D721Med (cell line): ENCODE results near the gene SYTL2.

Experiments used
- DNase-seq: peaks from one replicate; pipeline ENCODE4 v3.0.0; 2011; ENCODE audit warnings: low spot score; ENCODE audit not compliant: insufficient read length
- FAIRE-seq: peaks from 2 replicates; lab custom pipeline; 2011; peaks lifted over from hg19 to GRCh38; lab: Jason Lieb, UNC
- CTCF ChIP-seq: IDR thresholded peaks from 2 replicates; pipeline ENCODE4 v1.5.1; 2012; ENCODE audit warnings: mild to moderate bottlenecking, control low read depth; ENCODE audit not compliant: insufficient read depth; ENCODE audit errors: missing control alignments

The SYTL2 gene

DNA sequence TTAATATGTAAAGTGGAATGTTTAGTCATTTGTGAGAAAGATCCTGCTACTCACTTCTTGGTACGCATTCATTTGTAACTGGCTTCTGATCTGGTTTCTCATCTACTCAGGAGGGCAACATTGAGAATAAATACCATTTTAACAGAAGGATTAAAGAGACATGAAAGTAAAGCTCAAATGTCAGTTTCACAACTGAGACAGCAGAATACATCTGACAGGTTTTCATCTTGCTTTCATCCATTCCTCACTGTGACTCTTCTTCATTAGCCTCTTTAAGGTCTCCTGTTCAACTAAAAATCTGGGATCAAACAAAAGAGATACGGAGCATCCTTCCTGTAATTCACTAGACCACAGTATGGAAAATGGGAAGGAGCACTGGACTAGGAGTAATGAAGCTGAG lies 93.5 kb downstream of the SYTL2 start:
- FAIRE-seq: no peak

DNA sequence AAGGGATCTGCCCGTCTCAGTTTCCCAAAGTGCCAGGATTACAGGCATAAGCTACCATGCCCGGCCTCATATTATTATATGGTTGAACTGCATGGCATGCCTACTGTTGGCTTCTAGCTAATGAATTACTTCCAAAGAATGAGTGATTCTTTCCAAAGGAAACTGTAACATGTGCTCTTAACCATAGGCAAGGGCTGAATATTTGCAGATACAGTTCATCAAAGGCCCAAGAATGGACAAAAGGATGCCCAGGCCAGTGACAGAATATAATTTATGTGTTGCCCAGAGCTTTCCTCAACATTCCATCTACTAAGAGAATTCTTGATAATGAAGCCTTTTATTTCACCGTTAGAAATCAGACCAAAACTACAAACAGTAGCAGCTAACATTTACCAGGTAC lies 98.0 kb downstream of the SYTL2 start:
- TF ChIP-seq CTCF: no peak
- FAIRE-seq (no peak), DNase-seq (no peak)

More for the DNA sequence above, 93.5 kb downstream of the SYTL2 start:
- no peak for TF ChIP-seq CTCF
- DNase-seq: no peak

DNA sequence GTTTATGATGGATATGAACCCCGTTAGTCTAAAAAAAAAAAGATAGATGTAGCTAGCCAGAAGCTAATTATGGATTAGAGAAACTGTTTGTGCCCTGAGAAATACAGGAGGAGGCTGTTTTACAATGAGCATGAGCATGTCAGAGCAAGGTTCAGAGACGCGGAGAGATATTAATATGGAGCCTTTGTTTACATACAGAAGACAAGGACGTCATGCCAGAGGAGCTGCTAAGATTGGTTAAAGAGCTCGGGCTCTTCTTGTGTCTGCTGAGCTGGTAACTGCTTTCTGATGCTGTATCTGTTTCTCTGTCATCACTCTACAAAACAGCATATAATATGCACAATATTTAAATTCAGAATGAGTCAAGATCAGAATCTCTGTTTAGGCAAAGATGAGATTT lies 100.0 kb downstream of the SYTL2 start:
- no peak for FAIRE-seq
- no peak for TF ChIP-seq CTCF
- no peak for DNase-seq

DNA sequence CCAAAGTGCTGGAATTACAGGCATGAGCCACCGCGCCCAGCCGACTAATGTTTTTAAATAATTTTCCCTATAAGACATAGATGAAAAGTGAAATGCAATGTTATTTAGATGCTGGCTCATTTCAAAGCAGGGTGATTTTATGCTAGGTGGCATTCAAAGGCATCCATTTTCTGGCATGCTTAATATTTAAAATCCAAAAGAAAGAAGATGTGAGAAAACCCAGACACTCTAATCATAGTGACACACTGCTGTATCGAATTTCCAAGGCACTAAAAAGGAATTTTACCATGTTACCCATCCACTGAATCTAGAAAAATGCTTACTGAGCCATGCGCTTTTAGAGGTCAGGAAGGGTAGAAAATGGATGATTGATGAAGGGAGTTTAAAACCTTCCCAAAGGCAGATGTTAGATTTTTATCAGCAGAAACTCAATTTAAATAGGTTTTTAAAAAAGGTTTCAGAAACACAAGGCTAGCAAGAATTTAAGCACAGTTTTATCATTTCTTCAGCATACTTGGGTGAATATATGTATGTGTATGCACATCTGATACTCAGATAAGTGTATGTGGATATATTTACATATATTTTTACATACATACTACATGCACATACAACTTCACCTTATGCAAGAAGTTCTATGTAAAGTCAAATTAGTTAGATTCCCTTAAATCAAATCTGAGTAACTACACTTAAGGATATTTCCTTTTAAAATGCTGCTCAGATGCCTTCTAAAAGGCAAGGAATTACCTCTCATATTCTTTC lies 100.8 kb downstream of the SYTL2 start:
- no peak for FAIRE-seq
- no peak for TF ChIP-seq CTCF
- DNase-seq: no peak

DNA sequence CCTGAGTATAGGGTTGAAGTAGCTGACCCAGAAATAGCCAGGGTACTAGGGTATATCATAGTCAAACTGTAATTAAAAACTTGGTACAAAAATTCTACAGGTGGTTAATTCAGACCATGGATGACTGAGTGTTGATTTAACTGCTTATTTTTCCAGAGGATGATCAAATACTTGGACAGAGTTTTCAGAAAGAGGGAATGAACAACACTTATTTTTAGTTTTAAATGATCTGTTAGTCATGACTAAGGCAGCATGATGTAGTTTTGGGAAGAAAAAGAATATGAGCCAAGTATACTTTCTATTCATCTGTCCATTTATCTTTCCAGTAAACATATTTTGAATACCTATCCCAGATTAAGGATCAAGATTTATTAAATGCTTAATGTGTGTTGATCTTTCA lies 105.1 kb downstream of the SYTL2 start:
- no peak for FAIRE-seq
- no peak for DNase-seq
- no peak for TF ChIP-seq CTCF

DNA sequence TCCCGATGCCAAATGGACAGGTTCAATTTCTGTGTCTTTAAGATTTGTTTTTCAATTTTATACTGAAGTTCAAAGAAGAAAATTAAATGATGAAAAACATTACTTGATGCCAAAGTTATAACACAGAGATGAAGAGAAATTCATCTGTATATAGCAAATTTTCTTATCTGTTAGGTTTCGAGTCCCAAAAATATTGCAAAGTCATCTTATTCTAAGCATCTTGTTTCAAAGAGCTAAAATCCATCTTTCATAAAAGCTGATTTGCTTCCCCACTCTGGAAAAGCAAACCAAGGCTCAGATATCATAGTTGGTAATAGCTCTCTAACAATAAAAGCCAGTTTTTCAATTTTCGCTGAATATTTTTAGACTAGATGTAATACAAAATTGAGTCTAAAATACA lies 106.0 kb downstream of the SYTL2 start:
- FAIRE-seq: no peak
- TF ChIP-seq CTCF: no peak

DNA sequence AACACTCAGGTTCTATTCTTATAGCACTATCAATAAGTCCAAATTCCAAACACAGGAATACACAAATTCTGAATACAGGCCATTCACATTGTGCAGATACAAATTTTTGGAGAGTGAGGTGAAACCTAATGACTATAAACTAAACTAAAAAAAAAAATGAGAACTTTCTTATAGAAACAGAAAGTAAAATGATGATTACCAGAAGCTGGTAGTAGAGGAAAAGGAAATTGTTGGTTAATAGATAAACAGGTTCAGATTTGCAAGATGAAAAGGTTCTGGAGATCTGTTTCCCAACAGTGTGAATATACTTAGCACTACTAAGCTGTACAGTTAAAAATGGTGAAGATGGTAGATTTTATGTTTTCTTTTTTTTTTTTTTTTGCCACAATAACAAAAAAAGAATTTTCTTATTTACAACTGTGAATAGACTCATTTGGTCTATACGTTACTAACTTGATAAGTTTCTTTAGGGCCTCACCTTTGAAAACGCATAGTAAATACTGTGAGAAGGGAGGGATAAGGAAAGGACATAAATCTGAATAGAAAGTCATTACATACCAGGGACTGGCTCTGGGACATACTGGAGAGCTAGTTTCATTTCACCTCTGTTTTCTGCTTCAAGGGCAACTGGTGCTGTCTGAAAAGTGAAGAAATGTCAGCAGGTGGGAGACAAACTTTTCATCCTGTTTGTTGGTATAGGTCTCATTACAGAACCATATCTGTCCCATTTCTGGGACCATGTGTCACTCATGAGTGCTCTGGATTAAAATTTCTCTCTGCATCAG lies 110.8 kb downstream of the SYTL2 start:
- FAIRE-seq (no peak), DNase-seq (no peak)
- no peak for TF ChIP-seq CTCF

More for the DNA sequence above, 106.0 kb downstream of the SYTL2 start:
- no peak for DNase-seq
